ENCODE results near the gene EIF3C.
"Not testable (repeated sequence)": the region's sequence is repeated elsewhere in the genome, so short reads cannot be mapped to it uniquely, and the experiment has no call there.

DNA sequence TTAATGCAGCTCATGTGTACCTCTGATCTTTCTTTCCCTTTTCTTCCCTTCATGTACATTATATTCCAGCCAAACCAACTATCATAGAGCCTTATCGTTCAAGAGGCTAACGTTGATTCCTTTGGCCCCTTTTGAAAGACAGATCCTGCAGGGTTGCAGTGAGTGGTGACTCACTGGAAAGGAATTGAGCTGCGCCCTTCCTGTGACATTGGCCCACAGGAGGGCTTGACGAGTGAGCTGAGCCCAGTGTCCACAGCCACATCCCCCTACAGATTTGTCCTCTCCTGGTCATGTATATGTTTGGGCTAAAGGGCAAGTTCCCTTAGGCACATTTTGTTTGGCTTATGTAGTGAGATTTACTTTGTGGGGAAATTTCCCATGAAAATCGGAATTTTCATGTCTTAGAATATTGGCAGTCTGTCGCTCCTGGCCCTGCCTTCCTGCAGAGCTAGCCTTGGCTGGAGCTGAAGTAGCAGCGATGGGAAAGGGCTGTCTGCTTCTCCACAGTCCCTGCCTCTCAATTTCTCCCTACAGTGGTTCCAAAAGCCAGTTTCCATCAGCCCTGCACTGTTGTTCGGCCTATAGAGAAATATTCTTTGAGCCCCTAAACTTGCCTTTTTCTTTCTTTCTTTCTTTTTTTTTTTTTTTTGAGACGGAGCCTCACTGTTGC lies 21.3 kb downstream of the EIF3C start:
- not testable (repeated sequence) for TF ChIP-seq CTCF, POLR2A (IDR thresholded peaks at IDR 0.05)

Measured in esophagus squamous epithelium (tissue), 4 donors.